ENCODE measurements around the gene APC2.

APC2 gene

GRCh38 chr19:1488282-1488601 is 38.3 kb downstream of the APC2 start:
- no peak for TF ChIP-seq CTCF (IDR thresholded peaks at IDR 0.05)

- no peak for TF ChIP-seq CTCF (IDR thresholded peaks at IDR 0.05)
These were observed 39.8 kb downstream of the APC2 start for GRCh38 chr19:1489463-1490310.

- no peak for TF ChIP-seq CTCF (IDR thresholded peaks at IDR 0.05)
These were observed 40.6 kb downstream of the APC2 start, which contains the start of gene PCSK4 for GRCh38 chr19:1490311-1491113. Gene PCSK4 (minus strand): TSS chr19:1490350. CDS start chr19:1490346, 4 bp downstream.

GRCh38 chr19:1491114-1491848 is 41.4 kb downstream of the APC2 start, which contains the start of gene REEP6:
Gene REEP6 (plus strand): TSS chr19:1491181. CDS start chr19:1491270, 89 bp downstream.
- no peak for TF ChIP-seq CTCF (IDR thresholded peaks at IDR 0.05)

GRCh38 chr19:1491849-1492170 is 41.9 kb downstream of the APC2 start:
- no peak for TF ChIP-seq CTCF (IDR thresholded peaks at IDR 0.05)

GRCh38 chr19:1492474-1493006 is 42.6 kb downstream of the APC2 start:
- TF ChIP-seq CTCF (IDR thresholded peaks at IDR 0.05), result no peak

- no peak for TF ChIP-seq CTCF (IDR thresholded peaks at IDR 0.05)
These were observed 44.3 kb downstream of the APC2 start for GRCh38 chr19:1494115-1494815.

Data from LNCAP (cell line).